ENCODE data around the gene VPS9D1.
"Not testable (repeated sequence)": the region's sequence is repeated elsewhere in the genome, so short reads cannot be mapped to it uniquely, and the experiment has no call there.

The VPS9D1 gene

DNA sequence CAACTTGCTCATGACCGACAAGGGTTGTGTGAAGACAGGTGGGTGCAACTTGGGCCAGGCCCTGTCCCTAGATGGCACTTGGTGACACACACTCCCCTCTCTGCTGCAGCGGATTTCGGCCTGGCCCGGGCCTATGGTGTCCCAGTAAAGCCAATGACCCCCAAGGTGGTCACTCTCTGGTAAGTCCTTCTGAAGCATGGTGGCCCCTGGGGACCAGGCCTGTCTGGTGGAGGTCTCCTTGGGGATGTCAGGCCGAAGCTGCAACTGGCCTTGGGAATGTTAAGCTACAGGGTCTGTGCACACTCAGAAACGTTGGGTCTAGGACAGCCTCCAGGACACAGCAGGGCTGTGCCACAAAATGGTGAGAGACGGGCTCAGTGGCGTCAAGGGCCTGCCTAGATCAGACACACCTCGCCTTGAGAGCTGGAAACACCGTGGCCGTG, 27.4 kb downstream of the VPS9D1 start:
- H3K27ac ChIP-seq: no peak overlapping the region
- TF ChIP-seq, protein P1, sequence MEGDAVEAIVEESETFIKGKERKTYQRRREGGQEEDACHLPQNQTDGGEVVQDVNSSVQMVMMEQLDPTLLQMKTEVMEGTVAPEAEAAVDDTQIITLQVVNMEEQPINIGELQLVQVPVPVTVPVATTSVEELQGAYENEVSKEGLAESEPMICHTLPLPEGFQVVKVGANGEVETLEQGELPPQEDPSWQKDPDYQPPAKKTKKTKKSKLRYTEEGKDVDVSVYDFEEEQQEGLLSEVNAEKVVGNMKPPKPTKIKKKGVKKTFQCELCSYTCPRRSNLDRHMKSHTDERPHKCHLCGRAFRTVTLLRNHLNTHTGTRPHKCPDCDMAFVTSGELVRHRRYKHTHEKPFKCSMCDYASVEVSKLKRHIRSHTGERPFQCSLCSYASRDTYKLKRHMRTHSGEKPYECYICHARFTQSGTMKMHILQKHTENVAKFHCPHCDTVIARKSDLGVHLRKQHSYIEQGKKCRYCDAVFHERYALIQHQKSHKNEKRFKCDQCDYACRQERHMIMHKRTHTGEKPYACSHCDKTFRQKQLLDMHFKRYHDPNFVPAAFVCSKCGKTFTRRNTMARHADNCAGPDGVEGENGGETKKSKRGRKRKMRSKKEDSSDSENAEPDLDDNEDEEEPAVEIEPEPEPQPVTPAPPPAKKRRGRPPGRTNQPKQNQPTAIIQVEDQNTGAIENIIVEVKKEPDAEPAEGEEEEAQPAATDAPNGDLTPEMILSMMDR (conservative IDR thresholded peaks at IDR 0.05): no peak

DNA sequence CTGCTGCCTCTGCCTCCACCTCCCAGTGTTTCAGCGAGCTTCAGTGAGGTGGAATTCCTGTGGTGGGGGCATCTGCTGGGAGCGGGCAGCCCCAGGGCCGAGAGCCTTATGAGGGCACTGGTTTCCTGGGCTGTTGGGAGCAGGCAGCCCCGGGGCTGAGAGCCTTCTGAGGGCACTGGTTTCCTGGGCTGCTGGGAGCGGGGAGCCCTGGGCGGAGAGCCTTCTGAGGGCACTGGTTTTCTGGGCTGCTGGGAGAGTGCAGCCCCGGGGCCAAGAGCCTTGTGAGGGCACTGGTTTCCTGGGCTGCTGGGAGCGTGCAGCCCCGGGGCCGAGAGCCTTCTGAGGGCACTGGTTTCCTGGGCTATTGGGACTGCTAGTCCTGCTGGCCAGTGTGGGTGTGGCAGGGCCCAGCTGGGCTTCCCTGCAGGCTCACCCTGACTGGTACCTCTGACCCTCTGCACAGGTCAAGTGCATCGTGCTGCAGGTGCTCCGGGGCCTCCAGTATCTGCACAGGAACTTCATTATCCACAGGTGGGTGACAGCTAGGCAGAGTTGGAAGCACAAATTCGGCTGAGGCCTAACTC, 28.6 kb downstream of the VPS9D1 start:
- H3K27ac ChIP-seq: no peak overlapping the region
- TF ChIP-seq, protein P1 (conservative IDR thresholded peaks at IDR 0.05): no peak

GRCh38 chr16:89691231-89691985, 29.3 kb downstream of the VPS9D1 start:
- no peak overlapping the region for H3K27ac ChIP-seq
- TF ChIP-seq, protein P1 (conservative IDR thresholded peaks at IDR 0.05): no peak

DNA sequence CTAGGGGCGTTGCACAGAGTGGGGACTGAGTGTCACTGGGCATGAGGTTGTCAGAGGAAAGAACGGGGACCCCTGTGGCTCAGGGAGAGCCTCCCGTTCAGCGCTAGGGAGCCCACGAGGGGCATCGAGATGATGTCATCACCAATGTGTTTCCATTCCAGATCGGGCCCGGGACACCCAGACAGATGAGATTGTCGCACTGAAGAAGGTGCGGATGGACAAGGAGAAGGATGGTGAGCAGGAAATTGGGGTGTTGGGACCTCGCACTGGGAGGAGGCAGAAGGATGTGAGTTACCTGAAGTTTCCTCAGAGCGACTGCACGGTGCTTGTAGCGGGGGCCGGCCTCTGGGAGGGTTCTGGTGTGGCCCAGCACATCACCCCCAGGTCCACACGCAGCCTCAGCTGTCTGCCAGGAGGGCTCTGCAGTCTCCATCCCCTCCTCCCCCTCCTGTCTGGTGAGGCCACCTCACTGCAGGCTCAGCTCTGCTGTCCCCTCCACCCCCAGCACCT, 30.3 kb downstream of the VPS9D1 start:
- TF ChIP-seq, protein P1 (conservative IDR thresholded peaks at IDR 0.05): no peak
- no peak overlapping the region for H3K27ac ChIP-seq

- H3K27ac ChIP-seq: not testable (repeated sequence)
These were observed 31.1 kb downstream of the VPS9D1 start for GRCh38 chr16:89689621-89690020.

GRCh38 chr16:89689142-89689541, 31.6 kb downstream of the VPS9D1 start:
- no peak overlapping the region for H3K27ac ChIP-seq
- TF ChIP-seq, protein P1 (conservative IDR thresholded peaks at IDR 0.05): no peak

DNA sequence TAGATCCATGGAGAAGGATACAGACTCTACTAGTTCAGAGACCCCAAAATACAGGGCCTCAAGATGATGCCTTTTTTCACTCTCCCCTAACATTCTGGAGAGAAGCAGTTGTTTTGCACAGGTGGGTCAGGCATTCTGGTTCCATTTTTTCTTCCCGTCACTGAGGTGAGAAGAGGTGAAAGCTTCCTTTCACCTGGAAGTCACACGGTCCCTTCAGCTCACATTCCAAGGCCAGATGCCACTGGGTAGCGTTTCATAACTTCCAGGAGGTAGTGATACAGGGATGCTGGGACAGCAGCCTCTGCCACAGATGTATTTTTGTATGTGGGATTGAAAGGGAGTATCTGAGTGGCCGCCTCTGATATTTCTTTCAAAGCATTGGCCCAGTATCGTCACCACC, 32.3 kb downstream of the VPS9D1 start:
- TF ChIP-seq, protein P1 (conservative IDR thresholded peaks at IDR 0.05): no peak
- H3K27ac ChIP-seq: no peak overlapping the region
